Activated naive CD4-positive, alpha-beta T cell treated with anti-CD3 and anti-CD28 coated beads, Interleukin-2, amount 10 ng/mL, durations not matched to agents 7 days and 5 days (primary cell): ENCODE measurements around the gene NUDT16.
"Not testable (repeated sequence)": the region's sequence is repeated elsewhere in the genome, so short reads cannot be mapped to it uniquely, and the experiment has no call there.

Experiments used
- CTCF ChIA-PET: fragments of 350-600 bp; sonication (Branson Sonifier 250); formaldehyde crosslinking; loops from one replicate; lab custom pipeline; 2021; ENCODE audit warnings: antibody characterized with exemption; lab: Charles Lee
- DNase-seq: peaks from one replicate; pipeline ENCODE4 v3.0.0-alpha.2; 2020
- H3K27ac Mint-ChIP-seq: one replicate; pipeline ENCODE4 v1.8.0; 2021; ENCODE audit warnings: mild to moderate bottlenecking, moderate library complexity, mixed read lengths
- H3K27me3 Mint-ChIP-seq: one replicate; pipeline ENCODE4 v1.8.0; 2021; ENCODE audit warnings: mild to moderate bottlenecking, mixed read lengths
- H3K36me3 Mint-ChIP-seq: one replicate; pipeline ENCODE4 v1.8.0; 2021; ENCODE audit warnings: mixed read lengths
- H3K4me1 Mint-ChIP-seq: one replicate; pipeline ENCODE4 v1.8.0; 2021; ENCODE audit warnings: mixed read lengths
- H3K4me3 Mint-ChIP-seq: one replicate; pipeline ENCODE4 v1.8.0; 2021; ENCODE audit warnings: mild to moderate bottlenecking, moderate library complexity, mixed read lengths
- H3K9me3 Mint-ChIP-seq: one replicate; pipeline ENCODE4 v1.8.0; 2021; ENCODE audit warnings: mixed read lengths

NUDT16 gene

DNA sequence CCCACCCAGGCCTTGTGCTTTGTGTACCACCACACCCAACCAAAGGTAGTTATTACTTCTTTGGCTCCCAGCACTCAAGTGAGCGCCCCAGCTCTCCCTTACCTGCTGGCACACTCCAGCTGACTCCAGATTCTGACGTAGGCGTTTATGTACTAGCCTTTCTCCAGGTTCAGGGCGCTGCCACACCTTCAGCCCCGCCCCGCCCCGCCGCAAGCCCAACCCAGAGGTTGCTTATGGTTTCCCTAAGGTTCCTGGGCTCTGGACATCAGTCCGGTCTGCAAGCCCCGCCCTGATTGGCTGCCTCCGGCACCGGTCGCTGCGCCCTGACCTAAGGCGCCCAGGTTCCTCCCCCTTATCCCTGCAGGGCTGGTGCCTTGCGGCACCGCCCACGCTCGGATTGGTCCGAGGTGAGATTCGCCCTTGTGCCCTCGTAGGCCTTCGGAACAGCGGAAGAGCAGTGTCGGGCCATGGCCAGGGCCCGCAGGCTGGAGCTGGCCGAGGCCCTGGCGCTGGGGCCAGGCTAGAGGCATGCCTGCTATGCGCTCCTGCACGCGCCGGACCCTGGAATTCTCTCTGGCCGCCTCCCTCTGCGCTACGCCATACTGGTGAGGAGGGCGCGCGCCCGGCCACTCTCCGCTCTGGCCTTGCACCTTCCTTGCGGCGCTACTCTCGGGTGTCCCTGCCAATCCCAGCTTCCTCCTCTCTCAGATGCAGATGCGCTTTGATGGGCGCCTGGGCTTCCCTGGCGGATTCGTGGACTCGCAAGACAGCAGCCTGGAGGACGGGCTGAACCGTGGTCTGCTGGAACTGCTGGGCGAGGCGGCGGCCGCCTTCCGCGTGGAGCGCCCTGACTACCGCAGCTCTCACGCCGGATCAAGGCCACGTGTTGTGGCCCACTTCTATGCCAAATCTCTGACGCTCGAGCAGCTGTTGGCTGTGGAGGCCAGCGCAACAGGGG, 19.8 kb upstream of the NUDT16 start:
- Mint-ChIP-seq H3K4me3 (peak overlapping the region; percentile 67), H3K4me1 (peaks cover 17% of the 10 kb centered on the region), H3K27ac (peak overlapping the region; percentile 58), H3K27me3 (peaks cover 47% of the 10 kb centered on the region), H3K36me3 (no peaks in the 10 kb centered on the region), H3K9me3 (no peaks in the 10 kb centered on the region)
- DNase-seq = peak; percentile 46
- CTCF ChIA-PET = no interaction called here

DNA sequence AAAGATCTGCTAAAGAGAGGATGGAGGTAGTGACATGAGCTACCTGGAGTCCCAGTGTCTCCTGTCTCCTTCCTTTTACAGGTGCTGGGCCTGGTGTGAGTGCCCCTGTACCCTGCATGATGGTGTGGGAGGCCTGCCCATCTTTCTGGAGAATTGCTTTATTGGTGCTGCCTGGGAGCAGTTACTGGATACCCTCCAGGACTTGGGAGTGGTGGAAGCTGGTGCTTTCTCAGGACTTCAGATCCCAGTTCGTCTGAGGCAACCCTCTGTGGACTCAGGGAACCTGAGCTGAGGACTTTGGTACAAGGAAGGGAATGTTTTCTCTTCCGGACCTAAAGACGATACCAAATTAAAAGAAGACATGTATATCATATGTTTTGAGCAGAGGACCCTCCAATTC, 18.3 kb upstream of the NUDT16 start:
- no peak overlapping the region for H3K27ac Mint-ChIP-seq

DNA sequence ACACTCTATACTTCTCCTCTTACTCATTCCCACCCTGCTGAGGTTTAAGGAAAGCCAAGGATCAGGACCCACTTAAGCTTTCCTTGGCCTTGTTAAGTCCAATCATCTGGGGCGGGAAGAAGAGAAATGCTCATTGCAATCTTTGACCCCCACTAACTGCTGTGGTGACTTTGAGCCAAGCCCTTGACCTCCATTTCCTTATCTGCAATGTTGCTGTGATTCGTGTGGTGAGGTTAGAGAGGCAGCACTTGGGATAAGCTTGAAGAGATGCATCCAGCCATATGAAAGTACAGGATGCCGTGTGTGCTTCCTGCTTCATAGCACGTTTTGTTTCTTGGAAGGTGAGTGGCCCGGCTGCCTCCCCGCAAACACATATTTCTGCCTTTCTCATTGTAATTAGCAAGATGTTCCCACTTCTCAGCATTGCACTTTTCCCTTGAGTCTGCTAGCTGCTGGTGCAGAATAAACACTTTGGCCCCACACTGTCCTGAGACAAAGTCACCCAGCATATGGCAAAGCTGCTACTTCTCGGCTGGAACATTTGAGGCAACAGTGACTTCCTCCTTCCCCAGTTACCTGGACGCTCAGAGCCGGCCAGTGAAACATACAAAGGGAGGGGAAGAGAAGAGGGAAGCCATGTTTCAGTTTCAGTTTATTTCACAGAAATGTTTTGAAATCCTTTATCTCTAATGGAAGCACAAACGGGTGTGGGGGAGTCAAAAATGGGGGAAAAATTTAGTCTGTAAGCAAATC, 10.5 kb upstream of the NUDT16 start:
- CTCF ChIA-PET = interaction anchor here (0.7 kb wide), 1 partner anchor 87 kb away, joined by 3 read pairs; no protein-coding TSS in a partner anchor
- H3K9me3 Mint-ChIP-seq = no peaks in the 10 kb centered on the region
- H3K4me3 Mint-ChIP-seq = no peak overlapping the region
- peaks cover 9% of the 10 kb centered on the region for H3K4me1 Mint-ChIP-seq
- no peak for DNase-seq
- peaks cover 6% of the 10 kb centered on the region for H3K27me3 Mint-ChIP-seq
- H3K27ac Mint-ChIP-seq = no peak overlapping the region
- H3K36me3 Mint-ChIP-seq = no peaks in the 10 kb centered on the region

More for the DNA sequence above, 18.3 kb upstream of the NUDT16 start:
- Mint-ChIP-seq H3K36me3 (no peaks in the 10 kb centered on the region), H3K4me1 (peaks cover 17% of the 10 kb centered on the region), H3K27me3 (peaks cover 47% of the 10 kb centered on the region), H3K4me3 (no peak overlapping the region), H3K9me3 (no peaks in the 10 kb centered on the region)
- no peak for DNase-seq
- CTCF ChIA-PET = no interaction called here

DNA sequence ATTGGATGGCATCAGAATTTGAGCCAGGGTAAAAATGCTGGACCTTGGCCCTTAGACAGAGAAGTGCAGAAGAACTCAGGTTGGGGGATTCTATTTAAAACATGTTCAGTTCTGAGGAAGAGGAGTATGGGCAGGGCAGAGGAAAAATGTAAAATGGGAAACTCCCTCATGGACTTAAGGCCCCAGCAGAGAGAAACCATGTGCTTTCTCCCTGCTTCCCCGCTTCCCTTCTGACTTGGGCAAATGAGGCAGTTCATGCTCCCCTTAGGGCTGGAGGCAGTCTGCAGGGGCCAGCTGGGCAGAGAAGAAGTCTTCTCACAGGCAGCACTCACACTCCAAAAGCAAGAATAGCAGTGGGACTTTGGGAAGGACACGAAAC, 9.9 kb upstream of the NUDT16 start:
- Mint-ChIP-seq H3K4me3 (no peak overlapping the region), H3K27ac (no peak overlapping the region), H3K36me3 (no peaks in the 10 kb centered on the region)

DNA sequence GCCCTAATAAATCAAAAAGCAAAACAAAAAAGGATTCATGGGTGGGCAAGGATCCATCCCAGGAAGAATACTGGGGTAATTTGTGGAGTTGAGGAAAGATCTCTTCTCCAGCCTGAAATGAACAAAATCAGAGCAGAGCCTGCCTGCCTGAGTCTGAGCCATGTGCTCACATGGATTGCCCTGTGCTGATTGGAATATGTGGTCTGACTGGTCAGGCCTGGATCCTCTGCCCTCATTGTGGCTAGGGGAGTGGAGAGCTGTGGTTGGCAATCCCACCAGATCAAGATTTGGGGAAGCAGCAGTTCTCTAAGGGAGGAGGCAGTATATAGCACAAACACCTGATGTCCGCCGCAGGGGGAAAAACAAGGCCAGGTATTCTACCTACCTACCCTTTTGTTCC, 6.8 kb upstream of the NUDT16 start:
- H3K4me3 Mint-ChIP-seq = no peak overlapping the region
- no peaks in the 10 kb centered on the region for H3K36me3 Mint-ChIP-seq
- no peak for DNase-seq
- H3K9me3 Mint-ChIP-seq = no peaks in the 10 kb centered on the region
- no peak overlapping the region for H3K27ac Mint-ChIP-seq
- H3K27me3 Mint-ChIP-seq = no peaks in the 10 kb centered on the region
- H3K4me1 Mint-ChIP-seq = peaks cover 11% of the 10 kb centered on the region
- CTCF ChIA-PET = no interaction called here

More for the DNA sequence above, 9.9 kb upstream of the NUDT16 start:
- DNase-seq = no peak
- Mint-ChIP-seq H3K9me3 (no peaks in the 10 kb centered on the region), H3K27me3 (peaks cover 4% of the 10 kb centered on the region), H3K4me1 (peaks cover 9% of the 10 kb centered on the region)
- CTCF ChIA-PET = no interaction called here

DNA sequence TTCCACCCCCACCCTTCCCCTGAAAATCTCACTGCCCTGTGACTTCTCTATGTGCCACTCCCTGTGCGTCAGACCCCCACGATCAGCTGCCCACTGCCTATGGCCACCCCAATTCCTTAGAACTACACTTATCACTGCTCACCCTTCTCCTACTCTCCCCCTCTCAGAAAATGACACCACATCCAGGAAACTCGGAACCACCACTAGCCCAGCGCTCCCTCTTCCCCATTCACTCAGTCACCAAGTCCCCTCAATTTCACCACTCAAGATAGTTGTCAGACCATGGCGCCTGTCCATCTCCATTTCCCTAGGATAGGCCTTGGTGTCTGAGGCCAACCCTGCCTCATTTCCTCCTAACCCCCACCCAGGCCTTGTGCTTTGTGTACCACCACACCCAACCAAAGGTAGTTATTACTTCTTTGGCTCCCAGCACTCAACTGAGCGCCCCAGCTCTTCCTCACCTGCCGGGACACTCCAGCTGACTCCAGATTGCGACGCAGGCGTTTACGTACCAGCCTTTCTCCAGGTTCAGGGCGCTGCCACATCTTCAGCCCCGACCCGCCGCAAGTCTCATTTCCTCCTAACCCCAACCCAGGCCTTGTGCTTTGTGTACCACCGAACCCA, 641 bp upstream of the NUDT16 start:
- H3K9me3 Mint-ChIP-seq, H3K27me3 Mint-ChIP-seq, CTCF ChIA-PET, DNase-seq: not testable (repeated sequence)
- H3K4me1 Mint-ChIP-seq = peaks cover 24% of the 10 kb centered on the region
- peak overlapping the region; percentile 92 for H3K27ac Mint-ChIP-seq
- peaks cover 13% of the 10 kb centered on the region for H3K36me3 Mint-ChIP-seq
- peak overlapping the region; percentile 93 for H3K4me3 Mint-ChIP-seq

DNA sequence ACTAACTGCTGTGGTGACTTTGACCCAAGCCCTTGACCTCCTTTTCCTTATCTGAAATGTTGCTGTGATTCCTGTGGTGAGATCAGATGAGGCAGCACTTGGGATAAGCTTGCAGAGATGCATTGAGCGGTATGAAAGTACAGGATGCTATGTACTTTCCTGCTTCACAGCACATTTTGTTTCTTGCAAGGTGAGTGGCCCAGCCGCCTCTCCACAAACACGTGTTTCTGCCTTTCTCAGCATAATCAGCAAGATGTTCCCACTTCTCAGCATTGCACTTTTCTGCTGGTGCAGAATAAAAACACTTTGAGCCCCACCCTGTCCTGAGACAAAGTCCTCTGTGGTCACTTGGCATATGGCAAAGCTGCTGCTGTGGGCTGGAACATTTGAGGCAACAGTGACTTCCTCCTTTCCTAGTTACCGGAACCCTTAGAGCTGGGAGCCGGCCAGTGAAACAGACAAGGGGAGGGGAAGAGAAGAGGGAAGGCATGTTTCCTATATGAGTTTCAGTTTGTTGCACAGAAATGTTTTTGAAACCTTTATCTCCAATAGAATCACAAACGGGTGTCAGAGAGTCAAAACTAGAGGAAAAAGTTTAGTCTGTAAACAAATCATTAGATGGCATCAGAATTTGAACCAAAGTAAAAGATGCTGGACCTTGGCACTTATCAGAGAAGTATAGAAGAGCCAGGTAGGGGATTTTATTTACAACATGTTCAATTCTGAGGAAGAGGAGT, 5.0 kb downstream of the NUDT16 start:
- Mint-ChIP-seq H3K36me3 (peaks cover 15% of the 10 kb centered on the region), H3K4me1 (peaks cover 27% of the 10 kb centered on the region), H3K27ac (peak overlapping the region; percentile 38), H3K9me3 (no peaks in the 10 kb centered on the region), H3K4me3 (no peak overlapping the region), H3K27me3 (peaks cover 4% of the 10 kb centered on the region)
- peak; percentile 24 for DNase-seq
- CTCF ChIA-PET = no interaction called here

DNA sequence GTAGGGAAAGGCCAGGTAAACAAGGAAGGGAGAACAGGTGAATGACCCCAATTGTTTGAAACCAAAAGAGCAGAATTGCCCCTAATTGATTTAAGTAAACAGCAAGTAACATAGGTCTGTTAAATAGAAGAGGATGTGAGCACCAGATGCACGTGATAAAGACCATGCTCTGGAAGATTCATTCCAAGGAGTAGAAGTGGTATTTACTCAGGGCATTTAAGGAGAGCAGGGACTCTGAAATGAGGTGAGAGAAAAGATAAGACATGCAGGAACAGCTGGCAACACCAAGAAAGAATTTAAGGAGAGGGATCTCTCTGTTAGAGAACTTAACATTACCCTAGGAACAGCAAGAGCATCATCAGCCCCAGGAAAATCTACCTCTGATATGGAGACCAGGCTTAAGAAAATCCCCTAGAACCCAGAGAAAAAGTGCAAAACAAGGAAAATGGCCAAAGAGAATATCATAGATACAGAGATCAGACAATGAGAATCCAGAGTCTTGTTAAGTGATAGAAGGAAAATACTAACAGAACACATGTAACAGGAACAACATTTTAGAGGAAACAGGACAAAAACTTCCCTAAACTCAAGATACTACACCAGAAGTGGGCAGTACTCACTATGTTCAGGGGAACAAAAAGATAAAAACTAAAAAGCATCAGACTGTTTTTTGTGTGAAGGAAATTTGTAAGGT, 6.4 kb downstream of the NUDT16 start:
- CTCF ChIA-PET = no interaction called here
- peaks cover 15% of the 10 kb centered on the region for H3K36me3 Mint-ChIP-seq
- peaks cover 4% of the 10 kb centered on the region for H3K27me3 Mint-ChIP-seq
- peaks cover 19% of the 10 kb centered on the region for H3K4me1 Mint-ChIP-seq
- no peak overlapping the region for H3K27ac Mint-ChIP-seq
- no peak overlapping the region for H3K4me3 Mint-ChIP-seq
- H3K9me3 Mint-ChIP-seq = no peaks in the 10 kb centered on the region
- DNase-seq = no peak

DNA sequence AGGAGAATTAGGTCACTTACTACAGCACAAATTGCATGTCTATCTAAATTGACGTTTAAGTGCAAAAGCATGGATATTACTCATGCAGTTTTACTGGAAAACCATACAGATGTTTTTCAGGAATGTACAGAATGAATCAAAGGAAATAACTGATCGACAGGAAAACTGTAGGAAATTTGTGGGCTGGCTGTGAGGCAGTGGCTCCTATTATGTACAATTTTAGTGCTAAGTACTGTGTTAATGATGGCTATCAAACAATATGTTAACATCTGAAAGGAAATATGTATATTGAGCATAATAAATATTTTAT, 6.9 kb downstream of the NUDT16 start:
- no peak for DNase-seq
- Mint-ChIP-seq H3K9me3 (no peaks in the 10 kb centered on the region), H3K27ac (no peak overlapping the region), H3K4me3 (no peak overlapping the region), H3K4me1 (peaks cover 19% of the 10 kb centered on the region), H3K27me3 (peaks cover 4% of the 10 kb centered on the region), H3K36me3 (peaks cover 15% of the 10 kb centered on the region)
- CTCF ChIA-PET = no interaction called here

DNA sequence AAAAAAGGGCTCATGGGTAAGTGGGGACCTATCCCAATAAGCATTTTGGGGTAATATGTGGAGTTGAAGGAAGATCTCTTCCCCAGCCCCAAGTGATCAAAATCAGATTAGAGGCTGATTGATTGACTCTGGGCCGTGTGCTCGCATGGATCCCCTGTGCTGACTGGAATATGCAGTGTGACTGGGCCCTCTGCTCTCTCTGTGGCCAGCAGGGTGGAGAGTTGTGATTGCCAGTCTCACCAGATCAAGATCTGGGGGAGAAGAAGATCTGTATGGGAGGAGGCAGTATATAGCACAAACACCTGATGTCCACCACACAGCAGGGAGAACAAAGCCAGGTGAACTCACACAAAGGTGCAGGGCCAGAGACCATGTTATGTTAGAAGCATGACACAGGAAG, 8.8 kb downstream of the NUDT16 start:
- no peak for DNase-seq
- H3K4me1 Mint-ChIP-seq = peaks cover 14% of the 10 kb centered on the region
- H3K27ac Mint-ChIP-seq = no peak overlapping the region
- H3K9me3 Mint-ChIP-seq = no peaks in the 10 kb centered on the region
- CTCF ChIA-PET = no interaction called here
- H3K27me3 Mint-ChIP-seq = peaks cover 4% of the 10 kb centered on the region
- no peak overlapping the region for H3K4me3 Mint-ChIP-seq
- H3K36me3 Mint-ChIP-seq = peaks cover 5% of the 10 kb centered on the region

DNA sequence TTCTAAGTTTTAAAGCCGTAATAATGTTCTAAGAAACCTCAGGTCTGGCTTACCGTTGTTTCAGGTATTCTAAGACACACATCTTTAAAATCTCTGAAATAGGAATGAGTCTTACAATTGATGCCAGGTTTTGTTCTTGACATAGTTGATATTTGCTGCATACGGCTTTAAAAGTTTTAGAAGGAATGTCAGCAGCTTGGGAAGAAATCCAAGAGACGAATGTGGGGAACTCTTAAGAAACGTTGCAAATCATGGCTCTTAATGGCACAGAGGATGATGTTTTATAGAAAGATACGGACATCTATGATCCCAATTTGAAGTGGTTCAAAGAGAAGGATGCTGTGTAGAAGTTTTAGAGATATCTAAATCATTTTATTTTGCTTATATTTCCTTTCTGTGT, 11.5 kb downstream of the NUDT16 start:
- DNase-seq = no peak

DNA sequence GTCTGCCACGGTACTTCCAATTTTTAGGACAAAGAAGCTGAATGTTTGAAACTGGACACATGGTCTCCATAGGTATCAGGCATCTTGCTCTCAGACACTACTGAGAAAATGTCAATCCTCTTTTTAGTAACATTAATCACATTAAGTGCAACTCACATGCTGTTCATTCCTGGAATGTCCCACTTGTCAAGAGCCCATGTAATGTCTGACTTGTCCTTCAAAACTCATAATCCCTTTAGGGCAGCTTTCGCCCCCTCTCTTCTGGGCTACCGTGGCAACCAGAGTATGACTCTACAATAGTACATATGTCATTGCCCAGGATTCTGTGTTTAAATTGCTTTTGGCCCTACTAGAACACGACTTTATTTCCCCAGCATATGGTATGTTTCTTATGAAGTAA, 12.3 kb downstream of the NUDT16 start:
- no peaks in the 10 kb centered on the region for H3K4me1 Mint-ChIP-seq
- H3K4me3 Mint-ChIP-seq = no peak overlapping the region
- H3K27ac Mint-ChIP-seq = no peak overlapping the region
- CTCF ChIA-PET = no interaction called here
- no peak for DNase-seq
- H3K9me3 Mint-ChIP-seq = no peaks in the 10 kb centered on the region
- H3K27me3 Mint-ChIP-seq = peaks cover 4% of the 10 kb centered on the region
- H3K36me3 Mint-ChIP-seq = no peaks in the 10 kb centered on the region

More for the DNA sequence above, 11.5 kb downstream of the NUDT16 start:
- CTCF ChIA-PET = no interaction called here
- no peaks in the 10 kb centered on the region for H3K9me3 Mint-ChIP-seq
- no peak overlapping the region for H3K4me3 Mint-ChIP-seq
- H3K27me3 Mint-ChIP-seq = peaks cover 4% of the 10 kb centered on the region
- H3K36me3 Mint-ChIP-seq = no peaks in the 10 kb centered on the region
- no peaks in the 10 kb centered on the region for H3K4me1 Mint-ChIP-seq
- no peak overlapping the region for H3K27ac Mint-ChIP-seq

DNA sequence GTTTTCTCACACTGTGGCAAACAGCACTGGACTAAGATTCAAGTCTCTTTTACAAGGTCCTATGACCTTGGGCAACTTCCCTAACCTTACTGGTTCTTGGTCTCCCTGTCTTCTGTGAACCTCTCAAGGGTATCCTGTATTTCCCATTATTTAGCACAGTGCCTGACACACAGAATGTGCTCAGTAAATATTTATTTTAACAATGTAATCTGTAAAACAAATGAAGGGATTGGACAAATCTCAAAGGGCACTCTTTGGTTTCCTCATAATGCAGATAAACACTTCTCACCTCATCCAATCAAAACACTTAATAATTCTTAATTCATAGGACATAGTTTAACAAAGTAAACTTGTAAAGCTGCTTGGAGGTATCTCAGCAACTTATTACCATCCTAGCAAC, 12.8 kb downstream of the NUDT16 start:
- no peaks in the 10 kb centered on the region for H3K4me1 Mint-ChIP-seq
- no peak overlapping the region for H3K4me3 Mint-ChIP-seq
- H3K27ac Mint-ChIP-seq = no peak overlapping the region
- CTCF ChIA-PET = no interaction called here
- H3K27me3 Mint-ChIP-seq = peaks cover 4% of the 10 kb centered on the region
- DNase-seq = no peak
- no peaks in the 10 kb centered on the region for H3K36me3 Mint-ChIP-seq
- H3K9me3 Mint-ChIP-seq = no peaks in the 10 kb centered on the region
